HG03575 (cell line): ENCODE data around the gene PWWP2A.
"Not testable (repeated sequence)": the region's sequence is repeated elsewhere in the genome, so short reads cannot be mapped to it uniquely, and the experiment has no call there.

ENCODE experiments used
- ATAC-seq: cut with Tn5 transposase; IDR thresholded peaks from one replicate; pipeline ENCODE4 v1.9.1; 2021; ENCODE audit not compliant: unreplicated experiment, insufficient number of reproducible peaks, low FRiP score; ENCODE audit errors: extremely low read depth

Gene PWWP2A, protein sequence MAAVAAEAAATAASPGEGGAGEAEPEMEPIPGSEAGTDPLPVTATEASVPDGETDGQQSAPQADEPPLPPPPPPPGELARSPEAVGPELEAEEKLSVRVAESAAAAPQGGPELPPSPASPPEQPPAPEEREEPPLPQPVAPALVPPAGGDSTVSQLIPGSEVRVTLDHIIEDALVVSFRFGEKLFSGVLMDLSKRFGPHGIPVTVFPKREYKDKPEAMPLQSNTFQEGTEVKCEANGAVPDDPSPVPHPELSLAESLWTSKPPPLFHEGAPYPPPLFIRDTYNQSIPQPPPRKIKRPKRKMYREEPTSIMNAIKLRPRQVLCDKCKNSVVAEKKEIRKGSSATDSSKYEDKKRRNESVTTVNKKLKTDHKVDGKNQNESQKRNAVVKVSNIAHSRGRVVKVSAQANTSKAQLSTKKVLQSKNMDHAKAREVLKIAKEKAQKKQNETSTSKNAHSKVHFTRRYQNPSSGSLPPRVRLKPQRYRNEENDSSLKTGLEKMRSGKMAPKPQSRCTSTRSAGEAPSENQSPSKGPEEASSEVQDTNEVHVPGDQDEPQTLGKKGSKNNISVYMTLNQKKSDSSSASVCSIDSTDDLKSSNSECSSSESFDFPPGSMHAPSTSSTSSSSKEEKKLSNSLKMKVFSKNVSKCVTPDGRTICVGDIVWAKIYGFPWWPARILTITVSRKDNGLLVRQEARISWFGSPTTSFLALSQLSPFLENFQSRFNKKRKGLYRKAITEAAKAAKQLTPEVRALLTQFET

DNA sequence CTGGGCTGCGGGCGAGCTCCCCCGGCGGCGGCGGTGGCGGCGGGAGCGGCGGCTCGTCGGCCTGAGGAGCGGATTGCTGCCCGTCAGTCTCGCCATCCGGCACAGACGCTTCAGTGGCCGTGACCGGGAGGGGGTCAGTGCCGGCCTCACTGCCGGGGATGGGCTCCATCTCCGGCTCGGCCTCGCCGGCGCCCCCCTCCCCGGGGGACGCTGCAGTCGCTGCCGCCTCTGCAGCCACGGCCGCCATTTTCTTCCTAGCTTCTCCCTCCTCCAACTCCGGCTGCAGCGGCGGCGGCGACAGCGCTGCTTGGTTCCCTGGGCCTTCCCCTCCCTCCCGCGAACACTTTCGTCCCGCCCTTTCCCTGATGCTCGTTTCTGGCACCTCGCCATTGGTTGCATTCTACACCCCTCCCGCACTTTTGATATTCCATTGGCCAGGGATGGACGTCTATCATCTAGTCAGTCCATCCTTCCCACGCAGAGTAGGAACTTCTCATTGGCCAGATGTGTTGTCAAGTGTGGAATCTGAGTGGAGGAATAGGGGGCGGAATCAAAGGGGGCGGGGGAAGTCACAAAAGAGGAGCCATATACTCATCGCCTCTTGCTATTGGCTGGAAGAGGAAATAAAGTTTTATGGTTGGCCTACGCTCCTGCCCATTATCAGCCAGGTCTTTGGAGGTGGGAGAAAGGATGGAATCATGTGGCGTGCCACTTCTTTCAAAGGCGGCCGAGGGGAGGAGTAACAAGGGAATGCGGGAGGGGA is at the start of gene PWWP2A:
PWWP2A (minus strand) TSS at position 309 of the 763 bp plus-strand sequence; CDS start at position 247, 62 bp downstream.
- peak; percentile 86 for ATAC-seq

DNA sequence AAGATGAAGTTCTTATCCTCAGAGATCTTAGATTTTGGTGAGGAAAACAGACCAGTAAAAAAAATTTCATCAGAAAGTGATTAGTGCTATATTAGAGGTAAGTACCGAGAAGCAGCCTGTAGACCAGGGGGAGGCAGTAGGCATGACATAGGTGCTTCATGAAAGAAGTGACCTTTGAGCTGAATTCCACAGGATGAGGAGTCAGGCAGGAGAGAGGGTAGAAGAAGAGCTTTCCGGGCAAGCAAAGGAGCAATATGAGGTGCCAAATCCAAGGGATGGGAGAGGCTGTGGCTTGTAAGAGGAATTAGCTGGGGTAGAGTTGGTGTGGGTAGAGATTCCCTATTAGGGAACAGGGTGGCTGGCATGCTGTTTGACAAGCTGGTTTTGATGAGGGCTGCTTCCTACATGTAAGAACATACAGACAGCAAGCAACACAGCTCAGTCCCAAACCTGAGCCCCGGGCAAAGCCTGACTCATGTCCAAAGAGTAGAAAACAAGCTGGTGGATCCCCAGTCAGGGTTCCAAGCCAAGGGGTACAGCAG is 48.4 kb upstream of the PWWP2A start:
- no peak for ATAC-seq

DNA sequence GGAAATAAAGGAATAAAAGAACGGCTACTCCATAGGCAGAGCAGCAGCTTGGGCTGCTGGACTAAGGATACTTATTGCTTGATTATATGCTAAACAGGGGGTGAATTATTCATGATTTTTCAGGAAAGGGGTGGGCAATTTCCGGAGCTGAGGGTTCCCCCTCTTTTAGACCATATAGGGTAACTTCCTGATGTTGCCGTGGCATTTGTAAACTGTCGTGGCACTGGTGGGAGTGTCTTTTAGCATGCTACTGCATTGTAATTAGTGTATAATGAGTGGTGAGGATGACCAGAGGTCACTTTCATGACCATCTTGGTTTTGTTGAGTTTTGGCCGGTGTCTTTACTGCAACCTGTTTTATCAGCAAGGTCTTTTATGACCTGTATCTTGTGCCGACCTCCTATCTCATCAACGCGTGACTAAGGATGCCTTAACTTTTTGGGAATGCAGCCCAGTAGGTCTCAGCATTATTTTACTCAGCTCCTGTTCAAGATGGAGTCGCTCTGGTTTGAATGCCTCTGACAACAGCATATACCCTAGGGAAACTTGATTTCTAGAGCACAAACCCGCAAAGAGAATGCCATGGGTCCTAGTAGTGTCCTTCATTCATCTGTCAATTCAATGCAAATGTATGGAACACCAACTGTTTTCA is 47.8 kb upstream of the PWWP2A start:
- ATAC-seq: no peak

DNA sequence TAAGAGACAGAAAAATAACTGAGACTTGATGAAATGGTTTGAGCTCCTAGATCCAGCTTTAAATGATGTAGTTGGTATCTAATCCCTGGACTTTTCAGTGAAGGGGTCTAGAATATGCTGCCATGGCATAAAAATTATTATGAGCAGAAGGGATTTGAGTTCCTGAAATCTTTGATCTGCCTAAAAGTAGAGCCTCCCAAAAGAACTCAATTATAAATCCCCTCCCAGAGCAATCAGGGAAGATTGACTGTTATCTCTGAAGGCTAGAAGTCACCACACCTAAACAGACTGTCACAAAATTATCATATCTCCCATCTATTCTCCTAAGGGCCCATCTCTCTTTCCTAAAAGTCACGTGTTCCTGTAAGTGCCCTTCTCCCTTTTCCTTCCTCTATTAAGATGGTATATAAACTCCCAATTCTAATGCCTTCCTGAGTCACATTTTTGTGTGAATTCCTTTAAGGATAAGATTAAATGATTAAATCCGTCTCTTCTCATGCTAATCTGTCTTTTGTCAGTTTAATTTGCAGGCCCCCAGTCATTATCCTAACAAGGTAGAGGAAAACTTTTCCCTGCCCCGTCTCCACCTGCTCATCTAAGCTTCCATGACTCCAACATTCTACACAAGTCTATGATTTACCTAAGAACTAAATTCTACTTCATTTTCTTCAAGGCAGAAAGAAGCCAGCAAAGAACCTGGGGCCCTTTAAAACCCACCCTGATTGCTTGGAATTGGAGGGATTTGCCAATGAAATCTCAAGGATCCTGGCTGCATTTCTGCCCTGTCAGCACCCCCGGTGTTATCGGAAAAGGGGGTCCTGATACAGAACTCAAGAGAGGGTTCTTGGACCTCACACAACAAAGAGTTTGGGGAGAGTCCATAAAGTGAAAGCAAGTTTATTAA is 47.1 kb upstream of the PWWP2A start:
- no peak for ATAC-seq

DNA sequence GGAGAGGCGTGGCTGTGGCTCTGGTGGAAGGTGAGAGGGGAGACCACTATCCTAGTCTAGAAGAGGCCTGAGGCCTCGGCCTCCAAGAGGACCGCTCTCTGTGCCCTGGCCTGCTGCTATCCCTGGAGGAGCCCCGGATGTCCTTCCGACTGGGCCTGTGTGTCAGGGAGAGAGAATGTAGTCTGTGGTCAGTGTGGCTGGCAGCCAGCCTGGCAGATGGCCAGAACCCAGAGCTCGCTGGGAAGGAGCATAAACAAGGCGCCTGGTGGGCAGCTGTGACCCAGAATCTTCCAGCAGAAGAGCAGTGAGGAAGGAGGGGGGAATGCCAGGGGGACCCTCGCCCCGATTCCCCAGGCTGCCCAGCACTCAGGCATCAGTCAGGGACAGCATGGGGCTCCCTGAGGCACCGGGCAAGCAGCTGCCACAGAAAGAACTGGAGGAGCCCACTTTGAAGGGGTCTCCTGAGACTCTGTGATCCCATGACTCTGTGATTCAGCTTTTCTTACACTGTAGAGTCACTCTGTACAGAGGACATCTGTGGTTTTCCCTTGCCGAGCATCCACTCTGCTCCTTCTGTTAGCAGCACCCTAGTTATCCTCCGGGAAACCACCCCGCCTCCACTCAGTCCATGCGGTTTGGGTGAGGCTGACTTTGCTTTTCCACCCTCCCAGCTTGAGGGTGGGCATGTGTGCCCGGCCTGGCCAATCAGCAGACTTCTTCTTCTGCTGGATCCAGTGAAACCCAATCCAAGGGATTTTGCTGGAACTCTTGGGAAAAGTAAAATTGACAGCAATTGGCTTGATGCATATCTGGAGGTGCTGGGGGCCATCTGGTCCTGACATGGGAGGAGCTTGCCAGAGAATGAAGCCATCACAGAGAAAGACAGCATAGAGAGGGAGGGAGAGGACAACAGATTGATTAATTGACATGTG is 46.2 kb upstream of the PWWP2A start:
- no peak for ATAC-seq

DNA sequence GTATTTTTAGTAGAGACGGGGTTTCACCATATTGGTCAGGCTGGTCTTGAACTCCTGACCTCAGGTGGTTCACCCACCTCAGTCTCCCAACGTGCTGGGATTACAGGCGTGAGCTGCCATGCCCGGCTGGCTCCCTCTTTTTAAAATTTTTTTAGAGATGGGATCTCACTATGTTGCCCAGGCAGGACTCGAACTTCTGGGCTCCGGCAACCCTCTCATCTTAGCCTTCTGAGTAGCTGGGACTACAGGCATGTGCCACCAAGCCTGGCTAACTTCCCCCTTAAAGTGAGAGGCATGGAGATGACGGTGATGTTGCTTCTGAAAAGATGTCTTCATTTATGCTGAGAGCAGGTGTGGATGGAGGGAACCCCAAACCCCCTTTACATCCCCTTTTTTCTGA is 43.7 kb upstream of the PWWP2A start:
- ATAC-seq: no peak

DNA sequence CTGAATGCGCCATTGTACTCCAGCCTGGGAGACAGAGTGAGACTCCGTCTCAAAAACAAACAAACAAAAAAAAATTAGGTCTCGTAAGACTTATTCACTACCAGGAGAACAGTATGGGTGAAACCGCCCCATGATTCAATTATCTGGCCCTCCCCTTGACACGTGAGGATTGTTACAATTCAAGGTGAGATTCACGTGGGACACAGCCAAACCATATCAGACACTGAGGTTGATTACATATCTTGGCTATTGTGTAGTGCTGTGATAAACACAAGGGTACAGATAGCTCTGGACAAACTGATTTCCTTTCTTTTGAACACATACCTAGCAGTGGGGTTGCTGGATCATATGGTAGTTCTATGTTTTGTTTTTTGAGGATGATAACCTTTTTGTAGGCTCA is 42.4 kb upstream of the PWWP2A start:
- ATAC-seq: no peak

DNA sequence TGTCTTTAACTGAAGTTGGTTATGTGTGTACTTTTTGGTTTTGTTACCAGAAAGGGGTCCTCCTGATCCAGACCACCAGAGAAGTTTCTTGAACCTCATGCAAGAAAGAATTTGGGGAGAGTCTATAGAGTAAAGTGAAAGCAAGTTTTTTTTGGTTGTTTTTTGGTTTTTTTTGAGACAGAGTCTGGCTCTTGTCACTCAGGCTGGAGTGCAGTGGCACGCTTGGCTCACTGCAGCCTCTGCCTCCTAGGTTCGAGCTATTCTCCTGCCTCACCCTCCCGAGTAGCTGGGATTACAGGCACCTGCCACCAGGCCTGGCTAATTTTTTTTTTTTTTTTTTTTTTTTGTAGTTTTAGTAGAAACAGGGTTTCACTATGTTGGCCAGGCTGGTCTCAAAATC is 41.6 kb upstream of the PWWP2A start:
- not testable (repeated sequence) for ATAC-seq

DNA sequence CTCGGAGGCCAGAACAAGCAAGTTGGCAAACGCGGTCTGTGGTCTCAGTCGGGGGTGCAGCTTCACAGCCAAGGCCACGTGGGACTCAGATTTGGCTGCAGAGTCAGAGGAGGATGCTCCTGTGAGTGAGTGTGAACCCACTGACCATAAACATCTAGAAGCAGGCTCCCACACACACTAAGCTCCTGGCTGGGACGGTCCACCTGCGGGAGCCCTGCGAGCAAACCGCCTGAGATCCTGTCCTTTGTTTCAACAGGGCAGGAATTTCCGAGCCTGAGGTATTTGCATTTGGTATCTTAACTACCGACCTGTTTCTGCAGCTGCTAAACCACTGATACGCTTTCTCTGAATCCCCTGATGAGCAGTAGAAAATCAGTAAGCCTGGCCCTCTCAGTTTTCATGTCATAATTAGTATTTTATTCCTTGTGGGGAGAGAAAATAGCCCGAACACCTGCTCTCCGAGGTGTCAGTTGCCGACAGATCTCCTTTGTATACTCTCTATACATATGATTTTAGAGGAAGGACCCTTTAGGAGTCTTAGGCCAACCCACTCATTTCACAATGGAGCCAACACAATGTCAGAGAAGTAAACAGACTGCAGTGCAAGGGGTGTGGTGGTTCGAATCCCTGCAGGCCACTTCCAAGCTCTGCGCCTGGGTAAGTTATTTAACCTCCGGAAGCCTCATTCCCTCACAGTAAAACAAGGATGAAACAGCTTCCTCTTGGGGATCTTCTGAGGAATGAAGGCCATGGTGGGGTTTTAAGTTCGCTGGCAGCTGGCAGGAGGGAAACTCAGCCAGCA is 40.9 kb upstream of the PWWP2A start:
- ATAC-seq: no peak

DNA sequence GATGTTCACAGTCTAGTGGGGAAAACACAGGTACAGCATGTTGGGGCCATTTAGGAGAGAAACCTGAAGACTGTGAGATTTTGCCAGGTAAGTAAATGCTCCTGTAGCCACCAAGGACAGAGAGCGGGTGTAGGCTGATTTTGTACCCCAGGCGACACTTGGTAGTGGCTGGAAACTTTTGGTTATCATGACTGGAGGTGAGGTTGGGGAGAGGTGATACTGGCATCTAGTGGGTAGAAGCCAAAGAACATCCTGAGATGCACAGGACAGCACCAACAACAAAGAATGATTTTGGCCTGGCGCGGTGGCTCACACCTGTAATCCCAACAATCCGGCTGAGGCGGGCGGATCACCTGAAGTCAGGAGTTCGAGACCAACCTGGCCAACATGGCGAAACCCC is 38.8 kb upstream of the PWWP2A start:
- no peak for ATAC-seq

DNA sequence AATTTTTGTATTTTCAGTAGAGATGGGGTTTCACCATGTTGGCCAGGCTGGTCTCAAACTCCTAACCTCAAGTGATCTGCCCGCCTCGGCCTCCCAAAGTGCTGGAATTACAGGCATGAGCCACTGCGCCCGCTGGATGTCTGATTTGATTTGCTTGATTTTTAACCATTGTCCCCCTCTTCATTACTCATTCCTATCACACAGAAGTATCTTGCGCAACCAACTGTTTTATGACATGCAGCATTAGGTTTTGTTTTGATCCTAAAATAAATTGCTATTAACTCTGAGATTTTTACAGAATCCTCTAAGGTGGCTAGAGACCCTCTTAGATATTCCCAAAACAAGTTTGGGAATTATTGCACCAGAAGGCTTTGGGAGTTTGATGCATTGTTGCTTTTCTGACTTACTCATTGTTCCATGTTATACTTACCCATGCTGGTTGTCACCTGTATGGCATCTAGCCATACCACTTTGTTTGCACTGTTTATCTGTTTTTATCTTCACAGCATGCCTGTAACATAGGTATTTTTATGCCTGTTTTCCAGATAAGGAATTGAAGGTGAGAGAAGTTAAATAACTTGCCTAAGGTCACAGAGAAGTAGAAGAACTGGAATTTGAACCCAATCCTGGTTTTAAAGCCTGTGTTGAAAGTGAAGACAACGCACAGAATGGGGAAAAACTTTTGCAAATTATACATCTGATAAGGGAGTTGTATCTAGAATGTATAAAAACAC is 35.9 kb upstream of the PWWP2A start:
- ATAC-seq: no peak

DNA sequence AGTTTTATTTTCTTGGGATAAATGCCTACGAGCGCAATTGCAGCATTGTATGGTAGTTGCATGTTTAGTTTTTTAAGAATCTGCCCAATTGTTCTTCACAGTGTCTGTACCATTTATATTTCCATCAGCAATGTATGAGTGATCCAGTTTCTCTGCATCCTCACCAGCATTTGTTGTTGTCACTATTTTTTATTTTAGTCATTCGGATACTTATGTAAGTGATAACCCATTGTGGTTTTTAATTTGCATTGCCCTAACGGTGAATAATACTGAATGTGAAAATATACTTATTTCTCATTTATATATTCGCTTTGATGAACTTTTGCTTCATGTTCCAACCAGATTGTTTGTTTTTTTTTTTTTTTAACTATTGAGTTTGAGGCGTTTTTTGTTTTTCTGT is 33.7 kb upstream of the PWWP2A start:
- no peak for ATAC-seq

DNA sequence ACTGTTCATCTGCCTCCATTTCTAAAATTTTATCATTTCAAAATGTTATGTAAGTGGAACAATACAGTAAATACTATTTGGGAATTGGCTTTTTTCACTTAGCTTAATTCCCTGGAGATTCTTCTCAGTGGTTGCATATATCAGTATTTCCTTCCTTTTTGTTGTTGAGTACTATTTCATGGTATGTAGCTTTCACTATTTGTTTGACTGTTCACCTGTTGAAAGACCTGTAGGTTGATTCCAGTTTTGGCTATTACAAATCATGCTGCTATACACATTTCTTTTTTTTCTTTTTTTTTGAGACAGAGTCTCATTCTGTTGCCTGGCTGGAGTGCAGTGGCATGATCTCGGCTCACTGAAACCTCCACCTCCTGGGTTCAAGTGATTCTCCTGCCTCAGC is 33.0 kb upstream of the PWWP2A start:
- ATAC-seq: peak; percentile 63

DNA sequence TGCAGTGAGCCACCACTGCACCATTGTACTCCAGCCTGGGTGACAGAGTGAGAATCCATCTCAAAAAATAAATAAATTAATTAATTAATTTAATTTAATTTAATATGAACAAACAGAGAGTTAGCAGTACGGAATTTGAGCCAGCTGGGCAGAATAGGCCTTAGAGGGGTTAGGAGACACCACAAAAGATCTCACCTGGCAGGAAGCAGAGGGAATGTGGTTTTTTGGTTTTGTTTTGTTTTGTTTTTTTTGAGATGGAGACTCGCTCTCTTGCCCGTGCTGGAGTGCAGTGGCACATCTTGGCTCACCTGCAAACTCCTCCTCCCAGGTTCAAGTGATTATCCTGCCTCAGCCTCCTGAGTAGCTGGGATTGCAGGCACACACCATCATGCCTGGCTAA is 31.8 kb upstream of the PWWP2A start:
- no peak for ATAC-seq

DNA sequence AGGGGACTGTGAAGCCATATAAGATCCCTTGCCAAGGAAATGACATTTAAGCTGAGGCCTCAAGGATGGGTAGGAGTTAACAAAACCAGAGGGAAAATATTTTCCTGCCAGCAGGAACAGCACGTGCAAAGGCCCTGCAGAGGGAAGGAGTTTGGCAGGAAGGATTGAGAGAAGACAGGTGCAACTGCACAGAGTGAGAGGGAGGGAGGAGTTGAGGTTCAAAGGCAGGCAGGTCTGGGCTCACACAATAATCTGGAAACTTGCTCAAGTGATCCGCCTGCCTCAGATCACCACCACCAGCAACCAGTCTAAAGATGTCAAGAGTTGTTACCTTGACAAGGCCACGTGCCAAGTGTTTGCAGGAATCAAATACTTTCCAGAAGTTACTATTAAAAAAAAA is 31.1 kb upstream of the PWWP2A start:
- no peak for ATAC-seq

DNA sequence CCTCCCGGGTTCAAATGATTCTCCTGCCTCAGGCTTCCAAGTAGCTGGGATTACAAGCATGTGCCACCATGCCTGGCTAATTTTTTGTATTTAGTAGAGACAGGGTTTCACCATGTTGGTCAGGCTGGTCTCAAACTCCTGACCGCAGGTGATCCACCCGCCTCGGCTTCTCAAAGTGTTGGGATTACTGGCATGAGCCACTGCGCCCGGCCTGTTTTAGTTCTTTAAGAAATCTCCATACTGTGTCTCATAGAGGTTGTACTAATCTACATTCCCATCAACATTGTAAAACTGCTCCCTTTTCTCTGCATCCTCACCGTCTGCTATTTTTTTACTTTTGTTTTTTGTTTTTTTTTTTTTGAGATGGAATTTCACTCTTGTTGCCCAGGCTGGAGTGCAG is 25.2 kb upstream of the PWWP2A start:
- not testable (repeated sequence) for ATAC-seq
